Trophoblast cell (in vitro differentiated cells and primary cell): ENCODE results near the gene PFN4.
A peak's percentile ranks its signal among the peaks of the same experiment; 100 is the strongest.

Experiments
- DNase-seq, 2 donors: peaks; one replicate each; pipeline ENCODE4 v3.0.0-alpha.2; 2016
- H2AFZ ChIP-seq: 2 replicates; pipeline ENCODE4 v1.6.1; 2013; ENCODE audit warnings: low read length, moderate library complexity, mild to moderate bottlenecking; ENCODE audit not compliant: insufficient read depth, poor library complexity
- H2AK5ac ChIP-seq: 2 replicates; pipeline ENCODE4 v1.6.1; 2013; ENCODE audit warnings: mild to moderate bottlenecking, low read length
- H2BK120ac ChIP-seq: 2 replicates; pipeline ENCODE4 v1.6.1; 2013; ENCODE audit warnings: low read length, mild to moderate bottlenecking, moderate library complexity; ENCODE audit not compliant: insufficient read depth, poor library complexity
- H2BK12ac ChIP-seq: 2 replicates; pipeline ENCODE4 v1.6.1; 2013; ENCODE audit warnings: mild to moderate bottlenecking, low read length, moderate library complexity
- H2BK5ac ChIP-seq: 2 replicates; pipeline ENCODE4 v1.6.1; 2013; ENCODE audit warnings: low read length, low read depth, moderate library complexity, mild to moderate bottlenecking; ENCODE audit not compliant: poor library complexity
- H3K14ac ChIP-seq: 2 replicates; pipeline ENCODE4 v1.6.1; 2013; ENCODE audit warnings: mild to moderate bottlenecking, low read length
- H3K18ac ChIP-seq: 2 replicates; pipeline ENCODE4 v1.6.1; 2013; ENCODE audit warnings: mild to moderate bottlenecking, low read length
- H3K23ac ChIP-seq: 2 replicates; pipeline ENCODE4 v1.6.1; 2013; ENCODE audit warnings: low read length
- H3K27ac ChIP-seq: 2 replicates; pipeline ENCODE4 v1.5.1; 2013; ENCODE audit warnings: low read depth, mild to moderate bottlenecking, inconsistent platforms, low read length, moderate library complexity
- H3K27me3 ChIP-seq: 2 replicates; pipeline ENCODE4 v1.6.1; 2013; ENCODE audit warnings: inconsistent platforms, mild to moderate bottlenecking, low read length, moderate library complexity; ENCODE audit not compliant: insufficient read depth
- H3K36me3 ChIP-seq, 2 experiments: 1 replicate in 1 of 2; 2 replicates in 1 of 2; pipeline ENCODE4 v1.6.1; 2013; ENCODE audit warnings: low read length in 2 of 2, mild to moderate bottlenecking in 2 of 2, moderate library complexity in 1 of 2; ENCODE audit not compliant: insufficient read depth in 2 of 2, control insufficient read depth in 1 of 2
- H3K4ac ChIP-seq: 2 replicates; pipeline ENCODE4 v1.6.1; 2013; ENCODE audit warnings: low read depth, mild to moderate bottlenecking, low read length, moderate library complexity
- H3K4me1 ChIP-seq, 2 experiments: 1 replicate in 1 of 2; 2 replicates in 1 of 2; pipeline ENCODE4 v1.6.1; 2013; ENCODE audit warnings: low read length in 2 of 2, mild to moderate bottlenecking in 2 of 2, moderate library complexity in 1 of 2; ENCODE audit not compliant: insufficient read depth in 2 of 2, control insufficient read depth in 1 of 2
- H3K4me2 ChIP-seq: 2 replicates; pipeline ENCODE4 v1.6.1; 2013; ENCODE audit warnings: inconsistent platforms, mild to moderate bottlenecking, low read length, moderate library complexity
- H3K4me3 ChIP-seq: 2 replicates; pipeline ENCODE4 v1.5.1; 2013; ENCODE audit warnings: mild to moderate bottlenecking, low read depth, low read length, inconsistent platforms
- H3K79me1 ChIP-seq: one replicate; pipeline ENCODE4 v1.6.1; 2013; ENCODE audit warnings: low read length
- H3K79me2 ChIP-seq: 2 replicates; pipeline ENCODE4 v1.6.1; 2013; ENCODE audit warnings: low read length, mild to moderate bottlenecking; ENCODE audit not compliant: control insufficient read depth, insufficient read depth, poor library complexity
- H3K9ac ChIP-seq: 2 replicates; pipeline ENCODE4 v1.6.1; 2013; ENCODE audit warnings: mild to moderate bottlenecking, low read length
- H3K9me3 ChIP-seq: 2 replicates; pipeline ENCODE4 v1.6.1; 2013; ENCODE audit warnings: low read depth, mild to moderate bottlenecking, control low read depth, inconsistent platforms, low read length; ENCODE audit not compliant: insufficient read depth
- H4K12ac ChIP-seq: 2 replicates; pipeline ENCODE4 v1.6.1; 2013; ENCODE audit warnings: low read depth, mild to moderate bottlenecking, low read length, moderate library complexity
- H4K8ac ChIP-seq: 2 replicates; pipeline ENCODE4 v1.6.1; 2013; ENCODE audit warnings: low read depth, mild to moderate bottlenecking, low read length, moderate library complexity
- H4K91ac ChIP-seq: one replicate; pipeline ENCODE4 v1.6.1; 2013; ENCODE audit warnings: low read depth, mild to moderate bottlenecking, low read length, moderate library complexity
- WGBS: extraction: QIAGEN DNeasy Blood & Tissue Kit; methylation state at CpG from one replicate; pipeline ENCODE4 v1.1.7; 2013; ENCODE audit warnings: missing lambda C conversion rate; ENCODE audit not compliant: insufficient read length, insufficient coverage; ENCODE audit errors: extremely low coverage; 5-methylcytosine and 5-hydroxymethylcytosine counted together

The PFN4 gene

GRCh38 chr2:24122366-24123194, 554 bp downstream of the PFN4 start:
- peak overlapping the region; percentile 83 for H4K12ac ChIP-seq
- H2BK12ac ChIP-seq, result no peak overlapping the region
- H2BK5ac ChIP-seq, result peak overlapping the region; percentile 37
- peaks cover 8% of the 10 kb centered on the region for H3K79me2 ChIP-seq
- peak overlapping the region; percentile 1 for H3K4ac ChIP-seq
- no CpG with 5 or more reads among the region's 15 CpGs for WGBS
- no peaks in the 10 kb centered on the region for H3K27me3 ChIP-seq
- no peaks in the 10 kb centered on the region for H3K36me3 ChIP-seq
- peak overlapping the region; percentile 78 for H4K91ac ChIP-seq
- DNase-seq, result no peak
- H3K4me1 ChIP-seq, result peaks cover 0 to 3% of the 10 kb centered on the region in 2 experiments
- H2AK5ac ChIP-seq, result no peak overlapping the region
- H3K27ac ChIP-seq, result peak overlapping the region; percentile 24
- peak overlapping the region; percentile 78 for H2AFZ ChIP-seq
- H4K8ac ChIP-seq, result peak overlapping the region; percentile 95
- peak overlapping the region; percentile 67 for H2BK120ac ChIP-seq
- H3K9me3 ChIP-seq, result peaks cover 2% of the 10 kb centered on the region
- peaks cover 12% of the 10 kb centered on the region for H3K79me1 ChIP-seq
- peak overlapping the region; percentile 60 for H3K18ac ChIP-seq
- peak overlapping the region; percentile 85 for H3K9ac ChIP-seq
- H3K4me3 ChIP-seq, result peak overlapping the region; percentile 91
- H3K4me2 ChIP-seq, result peak overlapping the region; percentile 83
- no peak overlapping the region for H3K23ac ChIP-seq
- H3K14ac ChIP-seq, result peak overlapping the region; percentile 92

GRCh38 chr2:24121469-24121868, 1.7 kb downstream of the PFN4 start:
- no peak overlapping the region for H2BK12ac ChIP-seq
- no CpG with 5 or more reads among the region's 4 CpGs for WGBS
- no peak overlapping the region for H3K4me3 ChIP-seq
- peaks cover 12% of the 10 kb centered on the region for H3K79me1 ChIP-seq
- no peak overlapping the region for H3K23ac ChIP-seq
- H3K9me3 ChIP-seq, result peaks cover 2% of the 10 kb centered on the region
- no peak overlapping the region for H3K18ac ChIP-seq
- H3K4me1 ChIP-seq, result peaks cover 0 to 3% of the 10 kb centered on the region in 2 experiments
- H3K36me3 ChIP-seq, result no peaks in the 10 kb centered on the region
- no peak for DNase-seq
- no peak overlapping the region for H3K4ac ChIP-seq
- H3K27ac ChIP-seq, result no peak overlapping the region
- H3K14ac ChIP-seq, result no peak overlapping the region
- H4K12ac ChIP-seq, result no peak overlapping the region
- H3K9ac ChIP-seq, result no peak overlapping the region
- no peak overlapping the region for H2BK5ac ChIP-seq
- no peak overlapping the region for H4K8ac ChIP-seq
- H2AK5ac ChIP-seq, result no peak overlapping the region
- peaks cover 8% of the 10 kb centered on the region for H3K79me2 ChIP-seq
- no peak overlapping the region for H3K4me2 ChIP-seq
- no peak overlapping the region for H2AFZ ChIP-seq
- H3K27me3 ChIP-seq, result no peaks in the 10 kb centered on the region
- no peak overlapping the region for H4K91ac ChIP-seq
- no peak overlapping the region for H2BK120ac ChIP-seq

GRCh38 chr2:24121066-24121465, 2.1 kb downstream of the PFN4 start:
- Histone ChIP-seq H3K79me1 (peaks cover 12% of the 10 kb centered on the region), H2BK5ac (no peak overlapping the region), H3K4me2 (no peak overlapping the region), H2BK12ac (no peak overlapping the region), H3K4me1 (peaks cover 0 to 3% of the 10 kb centered on the region in 2 experiments), H3K79me2 (peaks cover 8% of the 10 kb centered on the region), H4K12ac (no peak overlapping the region), H2AFZ (no peak overlapping the region), H3K4me3 (no peak overlapping the region), H3K36me3 (no peaks in the 10 kb centered on the region), H3K14ac (no peak overlapping the region), H3K23ac (no peak overlapping the region), H3K4ac (no peak overlapping the region), H3K27ac (no peak overlapping the region), H3K27me3 (no peaks in the 10 kb centered on the region), H4K91ac (no peak overlapping the region), H2AK5ac (no peak overlapping the region), H2BK120ac (no peak overlapping the region), H3K18ac (no peak overlapping the region), H3K9ac (no peak overlapping the region), H3K9me3 (peaks cover 2% of the 10 kb centered on the region), H4K8ac (no peak overlapping the region)
- DNase-seq, result no peak
- no CpG with 5 or more reads among the region's 5 CpGs for WGBS

DNA sequence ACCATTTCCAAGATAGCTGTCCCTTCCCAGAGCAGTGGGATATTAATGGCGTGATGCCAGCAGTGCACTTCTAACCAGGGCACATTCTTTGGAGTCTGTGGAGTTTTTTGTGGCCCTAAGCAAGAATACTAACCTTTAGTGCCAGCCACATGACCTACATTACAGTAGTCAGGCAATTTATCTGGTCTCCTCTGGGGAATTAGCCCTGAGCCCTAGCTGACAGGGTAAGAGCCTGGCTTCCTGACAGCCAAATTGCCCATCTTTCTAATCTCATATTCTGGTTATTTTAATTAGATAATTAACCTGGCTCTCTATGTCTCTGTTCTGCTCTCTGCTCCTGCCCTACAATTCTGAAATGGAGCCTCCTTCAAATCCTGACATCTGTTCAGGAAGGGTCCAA, 5.2 kb downstream of the PFN4 start:
- no peak overlapping the region for H2AFZ ChIP-seq
- no peaks in the 10 kb centered on the region for H3K4me1 ChIP-seq
- H3K4ac ChIP-seq, result no peak overlapping the region
- H3K14ac ChIP-seq, result no peak overlapping the region
- no peak overlapping the region for H3K18ac ChIP-seq
- H3K4me3 ChIP-seq, result no peak overlapping the region
- H2BK5ac ChIP-seq, result no peak overlapping the region
- no peak overlapping the region for H4K8ac ChIP-seq
- peak in 1 of 2 donors; percentile 69 for DNase-seq
- no peak overlapping the region for H4K12ac ChIP-seq
- H3K36me3 ChIP-seq, result no peaks in the 10 kb centered on the region
- WGBS, result no CpG with 5 or more reads among the region's 1 CpG
- no peak overlapping the region for H2AK5ac ChIP-seq
- H3K27me3 ChIP-seq, result no peaks in the 10 kb centered on the region
- no peak overlapping the region for H2BK120ac ChIP-seq
- H2BK12ac ChIP-seq, result no peak overlapping the region
- H3K4me2 ChIP-seq, result no peak overlapping the region
- no peak overlapping the region for H3K23ac ChIP-seq
- H3K27ac ChIP-seq, result no peak overlapping the region
- H3K79me1 ChIP-seq, result peaks cover 1% of the 10 kb centered on the region
- H3K9ac ChIP-seq, result no peak overlapping the region
- H3K9me3 ChIP-seq, result peaks cover 4% of the 10 kb centered on the region
- H3K79me2 ChIP-seq, result no peaks in the 10 kb centered on the region
- no peak overlapping the region for H4K91ac ChIP-seq
